CD4-positive, alpha-beta T cell (primary cell): ENCODE results near the gene A2M. TPM values are rescaled to one million over a fixed set of nuclear protein-coding genes. Genes with fewer than 3 reads are reported as not detected.

Experiments used
- ATAC-seq: fragments of 200-7000 bp; cut with Tn5 transposase; one replicate; pipeline ENCODE4 v1.10.0; 2022; ENCODE audit warnings: mild to moderate bottlenecking; ENCODE audit not compliant: poor library complexity
- CTCF ChIA-PET: fragments of 350-600 bp; sonication (Branson Sonifier 250); formaldehyde crosslinking; loops from one replicate; lab custom pipeline; 2021; ENCODE audit warnings: antibody characterized with exemption, inconsistent platforms; lab: Charles Lee
- POLR2A ChIA-PET: fragments of 350-600 bp; sonication (Branson Sonifier 250); formaldehyde crosslinking; loops from one replicate; lab custom pipeline; 2021; ENCODE audit warnings: antibody characterized with exemption, inconsistent platforms; lab: Charles Lee
- DNase-seq, 14 experiments: peaks; one replicate each; pipeline ENCODE4 v3.0.0-alpha.2; 2013 to 2020; ENCODE audit warnings: mixed read lengths in 2 of 14
- H3K27ac ChIP-seq, 2 donors: one replicate each; pipeline versions ENCODE4 v1.5.1 to v1.7.0; 2013; ENCODE audit warnings: low read length in 2 of 2, low read depth in 1 of 2, mild to moderate bottlenecking in 1 of 2
- H3K27me3 ChIP-seq, 2 experiments: 1 replicate in 1 of 2; 2 replicates in 1 of 2; pipeline versions ENCODE4 v1.6.1 to v1.7.0; 2013; ENCODE audit warnings: low read length in 2 of 2, control low read depth in 1 of 2, mild to moderate bottlenecking in 1 of 2, moderate library complexity in 1 of 2; ENCODE audit not compliant: insufficient read depth in 2 of 2, control insufficient read depth in 1 of 2
- H3K36me3 ChIP-seq: one replicate; pipeline ENCODE4 v1.6.1; 2013; ENCODE audit warnings: low read length, control low read depth; ENCODE audit not compliant: insufficient read depth
- H3K4me1 ChIP-seq: one replicate; pipeline ENCODE4 v1.6.1; 2013; ENCODE audit warnings: low read length, control low read depth; ENCODE audit not compliant: insufficient read depth
- H3K4me3 ChIP-seq: one replicate; pipeline ENCODE4 v1.5.1; 2013; ENCODE audit warnings: mild to moderate bottlenecking, low read length, moderate library complexity
- H3K9me3 ChIP-seq, 2 experiments: 1 replicate in 1 of 2; 2 replicates in 1 of 2; pipeline versions ENCODE4 v1.6.1 to v1.7.0; 2013; ENCODE audit warnings: low read length in 2 of 2, mild to moderate bottlenecking in 2 of 2, control low read depth in 1 of 2, moderate library complexity in 1 of 2; ENCODE audit not compliant: control insufficient read depth in 1 of 2, insufficient read depth in 1 of 2
- H3K27ac Mint-ChIP-seq: one replicate; pipeline ENCODE4 v1.8.0; 2020; ENCODE audit warnings: mixed read lengths
- H3K27me3 Mint-ChIP-seq: one replicate; pipeline ENCODE4 v1.8.0; 2021; ENCODE audit warnings: mixed read lengths
- H3K36me3 Mint-ChIP-seq: one replicate; pipeline ENCODE4 v1.8.0; 2021; ENCODE audit warnings: low read depth, mixed read lengths
- H3K4me1 Mint-ChIP-seq: one replicate; pipeline ENCODE4 v1.8.0; 2021; ENCODE audit warnings: low read depth, mixed read lengths
- H3K4me3 Mint-ChIP-seq: one replicate; pipeline ENCODE4 v1.8.0; 2020; ENCODE audit warnings: mild to moderate bottlenecking, mixed read lengths
- H3K9me3 Mint-ChIP-seq: one replicate; pipeline ENCODE4 v1.8.0; 2020; ENCODE audit warnings: mixed read lengths
- intact Hi-C, 2 experiments: fragments of 100-400 bp; cut with DNase I in 1 of 2; cut with micrococcal nuclease in 1 of 2; formaldehyde crosslinking; loops; one replicate each; pipeline versions ENCODE4 v1.15.1 to v1.9.0; 2023 to 2025; cut with DNase I, micrococcal nuclease
- total RNA-seq, 174 experiments: library from RNA in 2 of 174; stranded (reverse) in 2 of 174; gene quantifications; one replicate each; pipeline ENCODE4 v1.2.3 and lab custom pipeline; 2021 to 2026
- TF ChIP-seq, protein P1 (sequence below): fragments of 200-600 bp; IDR thresholded peaks from one replicate; pipeline ENCODE4 v1.8.0; 2022; ENCODE audit warnings: antibody characterized with exemption, mild to moderate bottlenecking

Gene A2M
- total RNA-seq, 2 experiments from 2014 or later, result not detected

GRCh38 chr12:9074484-9075137 lies 41.1 kb downstream of the A2M start:
- Histone ChIP-seq H3K4me1 (no peaks in the 10 kb centered on the region), H3K9me3 (no peaks in the 10 kb centered on the region), H3K27me3 (no peaks in the 10 kb centered on the region), H3K4me3 (no peak overlapping the region), H3K36me3 (peaks cover 12% of the 10 kb centered on the region), H3K27ac (no peak overlapping the region)
- ATAC-seq (no peak), DNase-seq (no peak)
- H3K4me1 Mint-ChIP-seq, result no peaks in the 10 kb centered on the region
- no peak overlapping the region for H3K4me3 Mint-ChIP-seq
- ChIA-PET POLR2A (no interaction called here), CTCF (no interaction called here)
- intact Hi-C loops, result no loop called here
- H3K36me3 Mint-ChIP-seq, result no peaks in the 10 kb centered on the region
- H3K27me3 Mint-ChIP-seq, result no peaks in the 10 kb centered on the region
- H3K9me3 Mint-ChIP-seq, result no peaks in the 10 kb centered on the region
- TF ChIP-seq, protein P1, sequence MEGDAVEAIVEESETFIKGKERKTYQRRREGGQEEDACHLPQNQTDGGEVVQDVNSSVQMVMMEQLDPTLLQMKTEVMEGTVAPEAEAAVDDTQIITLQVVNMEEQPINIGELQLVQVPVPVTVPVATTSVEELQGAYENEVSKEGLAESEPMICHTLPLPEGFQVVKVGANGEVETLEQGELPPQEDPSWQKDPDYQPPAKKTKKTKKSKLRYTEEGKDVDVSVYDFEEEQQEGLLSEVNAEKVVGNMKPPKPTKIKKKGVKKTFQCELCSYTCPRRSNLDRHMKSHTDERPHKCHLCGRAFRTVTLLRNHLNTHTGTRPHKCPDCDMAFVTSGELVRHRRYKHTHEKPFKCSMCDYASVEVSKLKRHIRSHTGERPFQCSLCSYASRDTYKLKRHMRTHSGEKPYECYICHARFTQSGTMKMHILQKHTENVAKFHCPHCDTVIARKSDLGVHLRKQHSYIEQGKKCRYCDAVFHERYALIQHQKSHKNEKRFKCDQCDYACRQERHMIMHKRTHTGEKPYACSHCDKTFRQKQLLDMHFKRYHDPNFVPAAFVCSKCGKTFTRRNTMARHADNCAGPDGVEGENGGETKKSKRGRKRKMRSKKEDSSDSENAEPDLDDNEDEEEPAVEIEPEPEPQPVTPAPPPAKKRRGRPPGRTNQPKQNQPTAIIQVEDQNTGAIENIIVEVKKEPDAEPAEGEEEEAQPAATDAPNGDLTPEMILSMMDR, result no peak
- no peak overlapping the region for H3K27ac Mint-ChIP-seq

DNA sequence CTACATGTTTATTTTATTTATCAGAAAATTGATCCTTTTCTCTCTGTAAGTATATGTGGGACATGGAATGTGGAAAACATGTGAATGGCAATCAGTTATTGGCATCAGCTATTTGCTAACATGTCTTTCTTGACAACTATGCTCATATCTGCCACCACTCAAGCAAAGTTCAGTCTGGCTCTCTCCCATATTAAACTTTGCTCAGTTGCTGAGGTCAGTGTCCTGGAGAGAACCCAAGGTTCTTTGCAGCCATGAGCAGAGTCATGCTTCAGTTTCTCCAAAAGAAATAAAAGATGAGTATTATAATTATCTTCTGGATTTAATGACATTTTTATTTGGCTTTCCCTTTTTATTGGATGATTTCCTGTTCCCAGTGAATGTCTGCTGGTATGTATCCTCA lies 42.6 kb downstream of the A2M start:
- DNase-seq, result no peak
- intact Hi-C loops, result no loop called here
- no peak overlapping the region for H3K4me3 ChIP-seq
- Mint-ChIP-seq H3K4me3 (no peak overlapping the region), H3K9me3 (no peaks in the 10 kb centered on the region), H3K36me3 (no peaks in the 10 kb centered on the region), H3K27me3 (no peaks in the 10 kb centered on the region), H3K4me1 (no peaks in the 10 kb centered on the region), H3K27ac (no peak overlapping the region)
- H3K9me3 ChIP-seq, result no peaks in the 10 kb centered on the region
- TF ChIP-seq, protein P1, result no peak
- H3K36me3 ChIP-seq, result peaks cover 12% of the 10 kb centered on the region
- H3K27me3 ChIP-seq, result no peaks in the 10 kb centered on the region
- no peak overlapping the region for H3K27ac ChIP-seq
- no peak for ATAC-seq
- ChIA-PET CTCF (no interaction called here), POLR2A (no interaction called here)
- H3K4me1 ChIP-seq, result no peaks in the 10 kb centered on the region

GRCh38 chr12:9072481-9073038 lies 43.2 kb downstream of the A2M start:
- Mint-ChIP-seq H3K9me3 (no peaks in the 10 kb centered on the region), H3K27ac (no peak overlapping the region), H3K27me3 (no peaks in the 10 kb centered on the region), H3K36me3 (no peaks in the 10 kb centered on the region), H3K4me1 (no peaks in the 10 kb centered on the region), H3K4me3 (no peak overlapping the region)
- intact Hi-C loops, result no loop called here
- ATAC-seq (no peak), DNase-seq (no peak)
- ChIA-PET CTCF (no interaction called here), POLR2A (no interaction called here)
- no peaks in the 10 kb centered on the region for H3K4me1 ChIP-seq
- TF ChIP-seq, protein P1, result no peak
- peaks cover 9% of the 10 kb centered on the region for H3K36me3 ChIP-seq
- no peak overlapping the region for H3K27ac ChIP-seq
- no peaks in the 10 kb centered on the region for H3K27me3 ChIP-seq
- no peaks in the 10 kb centered on the region for H3K9me3 ChIP-seq
- H3K4me3 ChIP-seq, result no peak overlapping the region
